BLaER1 treated with 17β-estradiol and CSF1 and Interleukin-3, amounts not matched to agents 10 nM and 100 nM (cell line): Measurements from ENCODE around the gene GFRA1.

Experiments used
- H3K27ac ChIP-seq, 11 experiments: shearing (Covaris generic); formaldehyde crosslinking; 2 replicates each; pipeline ENCODE4 v1.8.1; 2022
- H3K27me3 ChIP-seq, 11 experiments: shearing (Covaris generic); formaldehyde crosslinking; 2 replicates each; pipeline ENCODE4 v1.8.1; 2022
- H3K36me3 ChIP-seq, 11 experiments: shearing (Covaris generic); formaldehyde crosslinking; 2 replicates each; pipeline ENCODE4 v1.8.1; 2022
- H3K4me1 ChIP-seq, 10 experiments: shearing (Covaris generic); formaldehyde crosslinking; 2 replicates each; pipeline ENCODE4 v1.8.1; 2022
- H3K4me2 ChIP-seq, 11 experiments: shearing (Covaris generic); formaldehyde crosslinking; 2 replicates each; pipeline ENCODE4 v1.8.1; 2022
- H3K4me3 ChIP-seq, 10 experiments: shearing (Covaris generic); formaldehyde crosslinking; 2 replicates each; pipeline ENCODE4 v1.8.1; 2022
- H3K9ac ChIP-seq, 11 experiments: shearing (Covaris generic); formaldehyde crosslinking; 2 replicates each; pipeline ENCODE4 v1.8.1; 2022
- H3K9me3 ChIP-seq, 11 experiments: shearing (Covaris generic); formaldehyde crosslinking; replicated peaks in 1 of 11; 2 replicates each; pipeline ENCODE4 v1.8.1; 2022
- H4K20me1 ChIP-seq, 11 experiments: shearing (Covaris generic); formaldehyde crosslinking; 2 replicates each; pipeline ENCODE4 v1.8.1; 2022
- Cebpa-rat ChIP-seq, 11 experiments: shearing (Covaris generic); IDR thresholded peaks; 2 replicates each; pipeline ENCODE4 v1.8.1; 2022

Gene GFRA1

DNA sequence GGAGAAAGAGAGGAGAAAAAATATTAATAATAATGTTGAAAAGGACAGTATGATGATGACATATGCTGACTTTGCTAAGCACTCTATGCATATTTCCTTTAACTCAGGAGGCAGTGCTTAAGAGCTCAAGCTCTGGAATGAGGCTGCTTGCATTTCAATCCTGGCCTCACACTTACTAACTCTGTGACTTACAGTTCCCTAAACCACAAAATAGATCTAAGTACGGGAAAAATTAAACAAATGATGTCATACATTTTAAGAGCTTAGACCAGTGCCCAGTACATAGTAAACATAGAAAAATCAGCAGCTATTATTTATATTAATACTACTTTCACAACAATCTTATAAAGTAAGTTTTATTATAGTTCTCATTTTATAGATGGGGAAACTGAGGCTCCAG, 61.3 kb downstream of the GFRA1 start:
- peak overlapping the region in 3 of 11 experiments; percentile 57 to 82 (median 59); a peak in 4 of 22 replicates for H3K27ac ChIP-seq
- H3K9ac ChIP-seq = no peak overlapping the region
- no peaks in the 10 kb centered on the region for H3K36me3 ChIP-seq
- no peaks in the 10 kb centered on the region for H3K27me3 ChIP-seq
- no peak for TF ChIP-seq Cebpa-rat (IDR thresholded peaks at IDR 0.05)
- peaks cover 17 to 96% (median 74%) of the 10 kb centered on the region in 10 experiments; a peak in 19 of 20 replicates for H3K4me1 ChIP-seq
- peak overlapping the region in 8 of 11 experiments; percentile 22 to 74 (median 67); a peak in 14 of 22 replicates for H3K4me2 ChIP-seq
- H3K9me3 ChIP-seq = no peaks in the 10 kb centered on the region
- no peak overlapping the region for H3K4me3 ChIP-seq
- H4K20me1 ChIP-seq = no peaks in the 10 kb centered on the region

DNA sequence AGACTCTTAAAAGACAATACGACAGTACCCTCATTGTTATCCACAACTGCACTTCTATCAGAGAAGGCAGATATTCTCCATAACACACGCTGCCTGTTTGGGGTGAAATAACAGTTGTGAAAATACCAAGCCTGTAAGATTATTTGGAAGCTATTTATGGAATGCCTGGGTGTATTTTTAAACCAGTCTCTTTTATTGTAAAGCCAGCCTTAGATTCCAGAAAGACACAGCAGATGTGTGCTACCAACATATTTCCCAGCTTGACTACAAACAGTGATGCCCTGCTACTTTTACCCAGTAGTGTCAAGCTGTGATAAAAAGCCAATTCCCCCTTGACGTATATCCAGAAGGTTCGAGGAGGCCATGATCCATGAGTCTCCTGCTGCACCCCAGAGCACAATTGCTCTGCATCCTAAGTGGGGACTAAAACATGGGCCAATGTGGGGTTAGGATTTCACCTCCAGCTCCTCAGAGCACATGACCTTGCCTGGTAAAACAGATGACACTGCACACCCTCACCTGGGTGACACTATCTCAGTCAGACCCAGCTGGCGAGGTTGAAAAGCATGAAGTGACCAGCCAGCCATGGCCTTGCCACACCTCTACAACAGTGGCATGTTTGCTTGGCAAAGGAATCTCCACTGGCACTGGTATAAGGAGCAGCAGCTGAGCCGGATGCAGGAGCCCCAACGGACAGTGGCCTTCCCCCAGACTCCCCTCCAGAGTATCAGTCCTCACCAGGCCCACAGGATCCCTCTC, 62.2 kb downstream of the GFRA1 start:
- Histone ChIP-seq H3K27me3 (no peaks in the 10 kb centered on the region), H4K20me1 (no peaks in the 10 kb centered on the region), H3K27ac (peak overlapping the region in 4 of 11 experiments; percentile 57 to 82 (median 62); a peak in 8 of 22 replicates), H3K36me3 (no peaks in the 10 kb centered on the region), H3K4me3 (no peak overlapping the region), H3K4me2 (peak overlapping the region in 10 of 11 experiments; percentile 14 to 74 (median 62); a peak in 17 of 22 replicates), H3K4me1 (peaks cover 17 to 96% (median 67%) of the 10 kb centered on the region in 10 experiments; a peak in 19 of 20 replicates), H3K9me3 (no peaks in the 10 kb centered on the region), H3K9ac (peak overlapping the region in 2 of 11 experiments; percentile 37 to 39; a peak in 3 of 22 replicates)
- no peak for TF ChIP-seq Cebpa-rat (IDR thresholded peaks at IDR 0.05)

DNA sequence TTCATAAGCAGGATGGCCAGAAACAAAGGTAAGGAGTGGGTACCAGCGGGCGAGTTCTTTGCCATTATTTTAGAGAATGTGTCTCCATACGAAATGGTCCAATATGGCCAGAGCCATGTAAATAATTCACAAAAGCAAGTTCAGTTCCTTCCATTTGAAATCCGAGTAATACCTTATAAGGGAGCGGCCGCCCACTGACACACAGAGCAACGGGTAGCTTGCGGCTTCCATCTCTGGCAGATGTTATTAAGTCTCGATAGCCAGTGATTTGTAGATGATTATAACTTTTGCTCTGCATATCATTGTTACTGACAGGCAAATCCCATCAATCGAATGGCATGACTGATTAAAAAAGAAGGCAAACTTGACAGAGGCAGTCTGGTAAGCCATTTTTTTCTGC, 63.2 kb downstream of the GFRA1 start:
- H3K4me3 ChIP-seq = no peak overlapping the region
- no peaks in the 10 kb centered on the region for H3K9me3 ChIP-seq
- H4K20me1 ChIP-seq = no peaks in the 10 kb centered on the region
- H3K27me3 ChIP-seq = no peaks in the 10 kb centered on the region
- peak overlapping the region in 9 of 11 experiments; percentile 29 to 74 (median 67); a peak in 16 of 22 replicates for H3K4me2 ChIP-seq
- peak overlapping the region in 7 of 11 experiments; percentile 13 to 82 (median 57); a peak in 10 of 22 replicates for H3K27ac ChIP-seq
- H3K9ac ChIP-seq = peak overlapping the region in 2 of 11 experiments; percentile 39 to 67; a peak in 3 of 22 replicates
- peaks cover 17 to 93% (median 63%) of the 10 kb centered on the region in 10 experiments; a peak in 19 of 20 replicates for H3K4me1 ChIP-seq
- H3K36me3 ChIP-seq = no peaks in the 10 kb centered on the region
- TF ChIP-seq Cebpa-rat (IDR thresholded peaks at IDR 0.05) = no peak

DNA sequence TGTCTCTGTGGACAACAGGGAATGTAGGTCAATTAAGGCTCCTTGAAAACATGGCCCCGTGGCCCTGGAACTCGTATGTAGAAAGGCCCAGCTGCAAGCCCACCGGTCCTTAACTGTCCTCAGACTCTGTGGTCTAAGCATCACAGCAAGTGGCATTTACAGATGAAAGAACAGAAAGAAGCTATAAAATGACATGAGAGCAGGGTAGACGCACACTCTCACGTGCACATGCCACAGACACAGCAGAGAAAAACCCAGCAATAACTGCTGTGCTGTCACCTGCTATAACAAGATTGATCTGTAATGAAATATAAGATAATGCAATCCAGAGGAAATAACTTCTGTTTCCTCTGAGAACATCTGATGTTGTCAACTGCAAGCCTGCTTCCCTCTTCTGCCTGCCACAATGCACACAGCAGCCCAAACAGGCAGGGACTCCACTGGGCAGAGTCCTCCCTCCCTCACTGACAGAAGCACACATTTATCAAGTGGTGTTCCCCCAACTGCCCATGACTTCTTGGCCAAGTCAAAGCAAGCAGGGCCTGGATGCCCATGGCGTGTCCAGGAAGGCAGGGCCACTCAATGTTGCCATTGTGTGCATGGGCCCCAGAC, 63.9 kb downstream of the GFRA1 start:
- peaks cover 17 to 87% (median 60%) of the 10 kb centered on the region in 10 experiments; a peak in 19 of 20 replicates for H3K4me1 ChIP-seq
- H3K9ac ChIP-seq = peak overlapping the region in 4 of 11 experiments; percentile 13 to 67 (median 42); a peak in 6 of 22 replicates
- no peaks in the 10 kb centered on the region for H3K9me3 ChIP-seq
- no peaks in the 10 kb centered on the region for H3K36me3 ChIP-seq
- peak overlapping the region; percentile 8 to 74 (median 67); a peak in 20 of 22 replicates for H3K4me2 ChIP-seq
- H4K20me1 ChIP-seq = no peaks in the 10 kb centered on the region
- H3K4me3 ChIP-seq = no peak overlapping the region
- TF ChIP-seq Cebpa-rat (IDR thresholded peaks at IDR 0.05) = no peak
- no peaks in the 10 kb centered on the region for H3K27me3 ChIP-seq
- peak overlapping the region in 7 of 11 experiments; percentile 13 to 82 (median 57); a peak in 12 of 22 replicates for H3K27ac ChIP-seq

DNA sequence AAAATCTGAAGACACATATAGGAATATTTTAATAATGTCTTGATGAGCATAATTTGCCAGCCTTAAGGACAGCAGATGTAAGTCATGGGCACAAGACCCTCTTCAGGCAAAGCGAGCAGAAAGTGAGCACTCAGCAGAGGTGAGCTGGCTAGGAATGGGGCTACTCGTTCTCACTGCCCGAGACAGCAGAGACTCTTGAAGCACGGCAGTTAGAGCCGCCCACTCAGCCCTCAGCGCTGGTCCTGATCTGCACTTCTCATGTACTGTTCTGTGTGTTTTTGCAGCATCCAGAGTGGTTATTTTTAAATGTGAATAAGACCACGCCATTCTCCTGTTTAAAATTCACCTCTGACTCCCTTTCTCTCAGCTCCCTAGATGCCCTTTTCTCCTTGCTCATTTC, 65.3 kb downstream of the GFRA1 start:
- no peaks in the 10 kb centered on the region for H3K9me3 ChIP-seq
- H3K36me3 ChIP-seq = no peaks in the 10 kb centered on the region
- peaks cover 17 to 83% (median 59%) of the 10 kb centered on the region in 10 experiments; a peak in 19 of 20 replicates for H3K4me1 ChIP-seq
- H3K9ac ChIP-seq = peak overlapping the region in 2 of 11 experiments; percentile 0 to 65; a peak in 4 of 22 replicates
- H4K20me1 ChIP-seq = no peaks in the 10 kb centered on the region
- H3K4me3 ChIP-seq = no peak overlapping the region
- H3K4me2 ChIP-seq = peak overlapping the region in 8 of 11 experiments; percentile 29 to 74 (median 68); a peak in 15 of 22 replicates
- TF ChIP-seq Cebpa-rat (IDR thresholded peaks at IDR 0.05) = no peak
- H3K27ac ChIP-seq = peak overlapping the region in 4 of 11 experiments; percentile 30 to 82 (median 56); a peak in 7 of 22 replicates
- no peaks in the 10 kb centered on the region for H3K27me3 ChIP-seq

DNA sequence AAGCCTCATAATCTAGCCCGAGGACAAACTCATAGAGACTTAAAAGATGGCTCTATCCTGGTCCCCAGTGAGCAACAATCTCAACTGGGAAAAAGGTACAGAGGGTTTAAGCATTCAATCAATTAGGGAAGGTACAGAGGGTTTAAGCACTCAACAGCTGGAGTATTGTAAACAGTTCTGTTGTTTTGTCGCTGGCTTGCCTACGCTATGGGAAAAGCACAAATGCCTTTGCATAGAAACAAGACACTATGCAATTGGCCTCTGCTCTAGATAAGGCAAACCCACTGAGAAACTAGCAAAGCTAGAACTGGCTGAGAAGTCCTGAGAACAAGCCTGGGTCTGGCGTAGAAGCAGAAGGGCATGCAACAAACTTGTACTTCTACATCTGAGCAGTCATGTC, 69.3 kb downstream of the GFRA1 start:
- peaks cover 4 to 55% (median 26%) of the 10 kb centered on the region in 10 experiments; a peak in 19 of 20 replicates for H3K4me1 ChIP-seq
- H4K20me1 ChIP-seq = no peaks in the 10 kb centered on the region
- H3K4me2 ChIP-seq = peak overlapping the region in 2 of 11 experiments; percentile 21 to 25; a peak in 5 of 22 replicates
- H3K27ac ChIP-seq = no peak overlapping the region
- no peak overlapping the region for H3K4me3 ChIP-seq
- no peaks in the 10 kb centered on the region for H3K36me3 ChIP-seq
- no peak for TF ChIP-seq Cebpa-rat (IDR thresholded peaks at IDR 0.05)
- peaks cover 0 to 8% (median 0%) of the 10 kb centered on the region in 11 experiments; a peak in 1 of 22 replicates for H3K9me3 ChIP-seq
- H3K27me3 ChIP-seq = no peaks in the 10 kb centered on the region
- no peak overlapping the region for H3K9ac ChIP-seq

DNA sequence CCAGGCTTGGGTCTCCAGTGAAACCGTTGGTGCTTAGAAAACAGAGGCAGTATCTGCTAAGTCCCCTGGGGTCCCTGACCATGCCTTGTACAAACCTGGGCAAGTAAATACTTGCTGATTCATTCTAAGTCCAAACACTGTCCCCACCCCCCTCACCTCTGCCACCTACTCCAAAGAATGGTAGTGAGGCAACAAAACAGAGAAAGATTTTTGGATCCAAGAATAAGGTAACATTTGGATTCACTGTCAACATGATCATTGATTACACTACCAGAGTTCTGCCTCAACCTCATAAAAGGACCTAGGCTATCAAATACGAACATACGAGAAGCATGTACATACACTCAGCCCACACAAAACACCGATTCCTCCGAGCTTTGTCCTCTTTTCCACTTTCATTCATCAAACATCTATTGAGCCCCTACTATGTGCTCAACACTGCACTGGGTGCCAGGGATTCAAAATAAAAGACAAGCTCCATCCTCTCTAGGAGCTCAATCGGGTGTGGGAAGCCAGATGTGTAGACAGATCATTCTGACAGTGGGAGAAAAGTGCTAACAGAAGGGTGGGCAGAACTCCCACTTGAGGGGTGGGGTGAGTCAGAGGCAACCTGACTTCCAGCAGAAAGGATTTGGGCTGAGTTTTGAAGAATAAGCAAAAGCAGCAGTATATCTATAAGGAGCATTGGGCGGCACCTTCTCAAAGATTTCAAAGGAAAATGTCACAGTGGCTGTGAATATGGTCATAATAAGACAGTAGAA, 71.2 kb downstream of the GFRA1 start:
- H4K20me1 ChIP-seq = no peaks in the 10 kb centered on the region
- H3K27me3 ChIP-seq = no peaks in the 10 kb centered on the region
- H3K4me1 ChIP-seq = peaks cover 0 to 44% (median 13%) of the 10 kb centered on the region in 10 experiments; a peak in 9 of 20 replicates
- TF ChIP-seq Cebpa-rat (IDR thresholded peaks at IDR 0.05) = no peak
- no peaks in the 10 kb centered on the region for H3K36me3 ChIP-seq
- peak overlapping the region in 3 of 11 experiments; percentile 20 to 25 (median 21); a peak in 4 of 22 replicates for H3K4me2 ChIP-seq
- H3K9me3 ChIP-seq = peaks cover 0 to 8% (median 0%) of the 10 kb centered on the region in 11 experiments; a peak in 2 of 22 replicates
- H3K9ac ChIP-seq = no peak overlapping the region
- H3K4me3 ChIP-seq = no peak overlapping the region
- no peak overlapping the region for H3K27ac ChIP-seq

DNA sequence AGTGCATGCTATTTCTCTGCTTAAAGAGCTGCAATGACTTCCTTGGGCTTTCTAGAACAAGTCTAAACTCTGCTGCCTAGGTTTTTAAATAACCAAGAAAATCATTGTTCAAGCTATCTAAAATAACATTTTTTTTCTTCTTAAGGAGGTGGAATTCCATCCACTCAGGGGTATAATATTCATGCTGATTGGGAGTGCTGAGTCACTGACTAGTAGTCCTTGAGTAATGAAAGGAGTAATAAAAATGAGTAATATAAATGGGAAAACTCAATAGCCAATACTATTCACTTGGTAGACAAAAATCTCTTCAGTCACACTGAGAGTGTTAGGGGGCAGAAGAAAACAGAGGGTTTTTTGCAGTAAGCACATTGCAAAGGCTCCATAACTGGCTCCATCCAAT, 72.0 kb downstream of the GFRA1 start:
- no peak for TF ChIP-seq Cebpa-rat (IDR thresholded peaks at IDR 0.05)
- Histone ChIP-seq H3K9ac (no peak overlapping the region), H4K20me1 (no peaks in the 10 kb centered on the region), H3K4me2 (peak overlapping the region in 1 of 11 experiments; percentile 18; a peak in 2 of 22 replicates), H3K4me3 (no peak overlapping the region), H3K9me3 (peaks cover 2 to 11% (median 3%) of the 10 kb centered on the region in 11 experiments; a peak in 21 of 22 replicates), H3K27ac (no peak overlapping the region), H3K36me3 (no peaks in the 10 kb centered on the region), H3K4me1 (peaks cover 0 to 36% (median 11%) of the 10 kb centered on the region in 10 experiments; a peak in 7 of 20 replicates), H3K27me3 (no peaks in the 10 kb centered on the region)
